ENCODE results near the gene PRUNE2. TPM values are rescaled to one million over a fixed set of nuclear protein-coding genes. Genes with fewer than 3 reads are reported as not detected.
A peak's percentile ranks its signal among the peaks of the same experiment; 100 is the strongest.
"Not testable (repeated sequence)": the region's sequence is repeated elsewhere in the genome, so short reads cannot be mapped to it uniquely, and the experiment has no call there.

The PRUNE2 gene
- total RNA-seq, 1 donor from 2014 or later: 26.3 TPM

DNA sequence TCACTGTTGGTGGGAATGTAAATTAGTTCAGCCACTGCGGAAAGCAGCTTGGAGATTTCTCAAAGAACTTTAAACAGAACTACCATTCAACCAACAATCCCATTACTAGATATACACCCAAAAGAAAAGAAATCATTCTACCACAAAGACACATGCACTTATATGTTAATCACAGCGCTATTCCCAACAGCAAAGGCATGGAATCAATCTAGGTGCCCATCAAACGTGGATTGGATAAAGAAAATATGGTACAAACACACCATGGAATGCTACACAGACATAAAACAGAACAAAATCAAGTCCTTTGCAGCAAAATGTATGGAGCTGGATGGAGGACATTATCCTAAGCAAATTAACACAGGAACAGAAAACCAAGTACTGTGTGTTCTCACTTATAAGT is 42.1 kb downstream of the PRUNE2 start:
- no peak for DNase-seq

DNA sequence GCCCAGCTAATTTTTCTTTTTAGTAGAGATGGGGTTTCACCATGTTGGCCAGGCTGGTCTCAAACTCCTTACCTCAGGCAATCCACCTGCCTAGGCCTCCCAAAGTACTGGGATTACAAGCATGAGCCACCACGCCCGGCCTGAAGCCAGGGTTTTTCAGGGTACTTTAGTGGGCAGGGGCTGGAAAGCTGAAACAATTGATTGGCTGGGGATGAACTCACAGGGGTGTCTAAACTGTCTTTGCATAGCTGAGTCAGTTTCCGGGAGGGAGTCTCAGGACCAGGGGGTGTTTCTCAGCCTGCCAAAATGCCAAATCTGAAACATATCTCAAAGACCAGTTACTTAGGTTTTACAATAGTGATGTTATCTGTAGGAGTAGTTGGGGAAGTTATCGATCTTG is 46.1 kb downstream of the PRUNE2 start:
- no peak for DNase-seq

DNA sequence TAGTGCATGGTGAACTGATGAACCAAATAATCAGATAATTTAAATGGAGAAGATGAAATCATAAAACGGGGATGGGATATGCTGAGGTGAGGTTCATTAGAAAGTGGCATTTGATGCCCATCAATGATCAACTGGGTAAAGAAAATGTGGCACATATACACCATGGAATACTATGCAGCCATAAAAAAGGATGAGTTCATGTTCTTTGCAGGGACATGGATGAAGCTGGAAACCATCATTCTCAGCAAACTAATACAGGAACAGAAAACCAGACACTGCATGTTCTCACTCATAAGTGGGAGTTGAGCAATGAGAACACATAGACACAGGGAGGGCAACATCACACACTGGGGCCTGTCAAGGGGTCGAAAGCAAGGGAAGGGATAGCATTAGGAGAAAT is 47.7 kb downstream of the PRUNE2 start:
- not testable (repeated sequence) for DNase-seq

DNA sequence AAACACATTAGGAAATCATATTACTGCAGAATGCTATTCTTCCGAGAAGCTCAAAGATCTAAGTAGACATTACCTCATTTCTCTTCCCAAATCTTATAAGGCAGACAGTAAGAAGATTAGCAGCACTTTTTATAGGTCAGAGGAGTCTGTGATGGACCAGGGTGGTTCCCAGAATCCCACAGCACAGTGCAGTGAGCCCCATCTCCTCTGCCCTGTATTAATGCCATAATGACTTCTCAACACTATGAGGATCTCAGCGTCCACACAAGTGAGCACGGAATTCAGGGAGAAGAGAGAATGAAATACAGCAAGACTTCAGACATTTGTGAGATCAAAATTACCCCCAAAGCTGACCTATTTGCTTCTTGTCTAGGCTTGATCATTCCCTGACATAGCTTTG is 49.9 kb downstream of the PRUNE2 start:
- DNase-seq: no peak

DNA sequence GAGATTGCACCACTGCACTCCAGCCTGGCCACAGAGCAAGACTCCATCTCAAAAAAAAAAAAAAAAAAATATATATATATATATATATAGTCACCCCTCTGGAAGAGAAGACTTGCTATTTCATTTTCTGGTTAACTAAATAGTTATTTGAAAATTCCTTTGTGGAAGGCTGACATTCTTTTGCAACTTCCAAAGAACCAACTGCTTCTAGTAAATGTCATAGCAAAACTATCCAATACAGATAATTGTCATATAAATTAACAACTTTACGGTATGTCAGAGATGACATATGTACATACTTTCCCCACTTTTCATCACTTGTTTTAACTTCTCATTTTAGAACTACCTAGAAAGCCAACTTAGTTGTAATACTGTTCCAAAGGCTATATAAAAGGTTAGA is 50.9 kb downstream of the PRUNE2 start:
- no peak for DNase-seq

DNA sequence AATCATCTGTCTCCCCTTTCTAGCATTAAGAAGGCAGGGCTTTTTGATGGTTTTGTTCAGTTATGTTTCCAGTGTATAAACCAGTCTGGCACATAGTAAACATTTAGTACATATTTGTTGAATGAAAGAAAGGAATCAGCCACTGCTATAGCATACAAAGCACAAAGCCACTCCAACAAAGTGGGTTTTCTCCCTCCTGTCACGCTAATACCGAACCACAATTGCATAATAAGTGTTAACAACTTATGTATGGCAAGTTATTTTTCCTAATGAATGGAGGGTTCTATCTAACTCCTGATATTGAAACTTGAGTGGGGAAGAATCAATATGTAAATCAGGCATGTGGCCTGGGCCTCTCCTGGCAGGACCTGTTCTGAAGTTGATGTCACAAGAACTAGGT is 53.9 kb downstream of the PRUNE2 start:
- no peak for DNase-seq

DNA sequence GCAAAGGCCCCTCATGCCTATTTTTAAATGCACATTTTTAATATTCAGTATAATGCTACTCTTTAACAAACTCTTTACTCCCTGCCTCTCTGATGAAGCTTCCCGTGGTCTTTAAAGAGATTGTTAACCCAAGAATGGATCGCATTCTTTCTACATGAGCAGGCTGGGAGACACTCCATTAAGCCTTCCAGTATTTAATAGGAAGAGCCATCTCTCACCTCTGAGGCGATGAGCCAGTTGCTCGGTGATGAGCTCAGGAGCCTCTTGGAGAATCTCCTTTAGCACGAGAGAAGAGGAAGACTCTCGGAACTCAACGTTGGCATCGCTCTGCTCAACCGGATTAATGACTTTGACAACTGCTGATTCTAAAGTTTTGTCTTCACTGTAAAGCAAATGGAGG is 59.6 kb downstream of the PRUNE2 start:
- DNase-seq: no peak

DNA sequence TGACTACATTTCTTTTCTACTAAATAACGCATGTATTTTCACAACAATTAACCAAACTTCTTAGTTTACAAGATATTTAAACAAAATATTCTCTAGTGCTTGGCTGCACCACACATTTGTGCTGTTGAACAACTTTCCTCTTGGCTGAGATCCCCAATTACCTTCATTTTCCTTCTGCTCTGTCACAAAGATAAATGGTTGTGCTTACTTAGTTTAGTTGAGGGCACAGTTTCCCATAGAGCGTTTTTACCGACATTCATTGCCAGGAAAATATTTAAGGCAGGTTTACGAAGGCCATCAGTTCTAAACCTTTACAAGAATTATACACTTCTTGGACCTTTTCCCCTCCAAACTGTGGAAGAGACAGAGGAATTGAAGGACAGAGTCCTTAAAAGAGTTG is 60.7 kb downstream of the PRUNE2 start:
- DNase-seq: no peak

DNA sequence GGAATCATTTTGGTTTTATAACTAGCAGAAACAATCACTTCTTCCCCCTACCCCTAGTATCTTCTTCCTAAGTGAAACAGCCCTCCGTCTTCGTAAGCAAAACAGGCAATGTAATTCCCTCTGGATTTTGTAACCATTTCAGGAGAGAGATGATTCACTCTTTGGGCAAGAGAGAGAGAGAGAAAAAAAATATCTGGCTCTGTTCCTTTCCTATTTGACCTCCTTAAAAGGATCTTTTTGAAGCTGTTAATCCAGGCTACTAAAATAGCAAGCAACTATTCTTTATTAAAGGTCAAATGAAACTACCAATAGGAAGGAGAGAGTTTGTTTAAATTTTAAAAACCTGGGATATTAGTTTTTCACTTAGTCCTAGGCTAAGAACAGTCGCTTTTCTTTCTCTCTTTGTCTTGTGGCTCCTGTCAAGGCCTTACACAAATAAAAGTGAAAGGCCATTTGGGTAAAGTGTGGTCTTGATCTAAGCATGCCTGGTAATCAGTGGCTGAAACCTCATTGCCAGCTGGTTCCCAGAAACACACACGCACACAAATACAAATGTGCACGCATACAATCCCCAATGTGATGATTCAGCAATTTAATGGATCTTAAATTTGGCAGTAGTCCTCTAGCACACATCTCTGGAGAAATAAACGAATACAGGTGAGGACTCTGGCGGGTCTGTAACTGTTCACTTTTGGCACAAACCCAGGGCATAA is 70.2 kb downstream of the PRUNE2 start:
- peak; percentile 16 for DNase-seq

DNA sequence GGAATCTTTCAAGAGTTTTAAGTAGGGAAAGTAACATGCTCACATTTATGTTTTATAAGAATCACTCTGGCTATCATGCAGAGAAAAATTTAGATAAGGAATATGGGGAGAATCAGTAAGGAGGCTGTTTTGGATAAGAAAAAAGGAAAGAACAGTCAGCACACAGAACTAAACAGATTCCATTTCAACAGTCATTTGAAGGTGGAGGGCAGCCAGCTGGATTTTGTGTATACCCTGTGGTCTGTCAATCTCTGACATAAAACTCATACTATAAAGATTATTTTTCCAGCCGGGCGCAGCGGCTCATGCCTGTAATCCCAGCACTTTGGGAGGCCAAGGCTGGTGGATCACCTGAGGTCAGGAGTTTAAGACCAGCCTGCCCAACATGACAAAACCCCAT is 77.5 kb downstream of the PRUNE2 start:
- DNase-seq: no peak

DNA sequence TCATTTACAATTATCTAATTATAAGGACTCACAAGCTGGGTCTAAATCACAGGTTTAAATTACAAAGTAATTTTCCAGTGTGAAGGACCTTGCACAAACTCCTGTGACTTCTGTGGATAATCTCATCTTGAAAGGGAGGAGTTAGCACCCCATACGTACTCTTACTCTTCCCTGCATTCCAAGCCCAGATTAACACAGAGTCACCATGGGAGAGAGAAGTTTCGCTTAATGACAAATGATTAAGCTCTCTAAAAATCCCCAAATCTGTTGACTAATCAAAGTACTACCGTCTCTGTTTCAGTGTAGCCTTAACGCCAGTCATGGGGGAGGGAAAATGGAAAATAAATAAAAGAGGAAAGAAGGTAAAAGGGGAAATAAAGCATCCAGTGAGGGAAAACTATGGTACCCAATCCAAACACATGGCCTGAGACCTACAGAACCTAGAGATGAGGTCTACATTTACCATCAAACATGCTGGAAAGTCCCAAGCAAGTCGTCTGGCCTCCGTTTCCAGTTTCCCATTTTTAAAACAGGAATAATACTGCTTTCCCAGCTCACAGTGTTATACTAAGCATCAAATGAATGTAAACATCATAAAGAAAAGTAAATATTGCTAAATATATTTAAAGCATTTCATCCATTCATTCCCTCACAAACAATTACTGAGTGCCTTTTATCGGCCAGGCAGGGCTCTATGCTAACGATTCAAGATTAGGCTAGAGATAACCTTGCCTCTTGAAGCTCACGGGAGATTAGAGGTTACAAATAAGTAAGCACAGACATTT is 78.4 kb downstream of the PRUNE2 start:
- DNase-seq: no peak

DNA sequence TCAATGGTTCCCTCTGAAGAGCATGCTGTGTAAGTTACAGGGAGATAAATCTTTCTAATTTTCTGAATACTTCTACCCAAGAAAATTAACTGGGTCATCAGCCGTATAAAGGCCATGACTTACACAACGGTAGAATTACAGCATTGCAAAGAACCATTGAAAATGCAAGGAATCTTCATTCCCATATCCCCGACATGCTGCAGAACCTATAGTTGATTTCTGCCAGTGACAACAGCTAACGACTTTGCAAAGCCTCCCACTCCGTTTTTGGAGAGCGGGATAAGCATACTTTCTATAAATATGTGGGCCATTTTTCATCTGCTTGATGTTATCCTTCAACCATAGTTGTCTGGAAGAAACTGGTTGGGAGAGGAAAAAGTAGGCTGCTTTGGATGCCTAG is 85.5 kb downstream of the PRUNE2 start:
- DNase-seq: no peak

DNA sequence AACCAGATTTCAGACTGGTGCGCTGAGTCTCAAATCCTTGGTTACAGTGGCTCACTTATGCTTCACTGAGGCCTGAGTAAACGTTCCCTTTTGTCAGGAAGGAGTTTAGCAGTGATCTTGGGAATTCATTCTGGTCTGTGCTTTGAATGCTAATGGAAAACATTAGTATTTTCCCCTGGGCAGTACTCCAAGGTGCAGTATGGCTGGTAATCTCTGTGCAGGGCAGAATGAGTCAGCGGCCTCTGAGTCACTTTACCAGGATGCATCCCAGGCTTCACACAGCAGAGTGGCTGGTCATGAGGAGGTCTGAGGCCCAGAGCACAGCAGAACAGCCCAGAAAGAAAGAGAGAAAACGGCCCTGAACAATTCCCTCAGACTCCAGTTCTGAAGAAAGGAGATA is 87.6 kb downstream of the PRUNE2 start:
- DNase-seq: peak; percentile 29

DNA sequence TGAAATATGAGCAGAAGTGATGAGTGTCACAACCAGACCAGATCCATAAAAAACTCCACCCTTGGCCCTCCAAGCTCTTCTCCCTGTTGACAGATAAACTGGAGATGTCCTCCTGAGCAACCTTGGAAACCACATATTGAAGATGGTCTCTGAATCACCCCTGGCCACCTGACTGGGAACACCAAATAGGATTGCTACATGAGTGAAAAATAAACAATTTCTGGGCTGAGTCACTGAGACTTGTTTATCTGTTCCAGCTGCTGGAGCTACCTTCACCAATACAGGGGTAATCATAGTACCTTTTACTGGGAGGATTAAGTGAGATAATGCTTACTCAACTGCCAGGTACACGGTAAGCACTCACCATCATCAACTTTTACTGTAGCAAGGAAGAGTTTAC is 88.4 kb downstream of the PRUNE2 start:
- DNase-seq: no peak

DNA sequence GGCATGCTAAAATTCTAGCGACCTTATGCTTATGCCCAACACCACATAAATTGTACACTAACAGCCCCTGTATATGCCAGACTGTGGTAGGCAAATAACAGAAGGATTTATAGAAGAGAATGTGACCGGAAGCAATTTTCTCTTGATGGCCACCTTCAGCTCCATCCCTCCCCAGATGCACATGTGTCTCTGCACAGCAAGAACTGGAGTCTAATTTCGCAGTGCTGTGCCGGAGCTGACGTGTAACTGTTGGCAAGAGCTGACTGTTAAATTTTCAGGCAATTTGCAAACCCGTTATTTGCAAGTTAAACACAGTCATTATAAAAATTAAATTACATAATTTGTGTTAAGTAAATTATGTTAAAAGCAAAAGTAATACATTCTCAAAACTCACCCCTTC is 93.3 kb downstream of the PRUNE2 start:
- DNase-seq: no peak

DNA sequence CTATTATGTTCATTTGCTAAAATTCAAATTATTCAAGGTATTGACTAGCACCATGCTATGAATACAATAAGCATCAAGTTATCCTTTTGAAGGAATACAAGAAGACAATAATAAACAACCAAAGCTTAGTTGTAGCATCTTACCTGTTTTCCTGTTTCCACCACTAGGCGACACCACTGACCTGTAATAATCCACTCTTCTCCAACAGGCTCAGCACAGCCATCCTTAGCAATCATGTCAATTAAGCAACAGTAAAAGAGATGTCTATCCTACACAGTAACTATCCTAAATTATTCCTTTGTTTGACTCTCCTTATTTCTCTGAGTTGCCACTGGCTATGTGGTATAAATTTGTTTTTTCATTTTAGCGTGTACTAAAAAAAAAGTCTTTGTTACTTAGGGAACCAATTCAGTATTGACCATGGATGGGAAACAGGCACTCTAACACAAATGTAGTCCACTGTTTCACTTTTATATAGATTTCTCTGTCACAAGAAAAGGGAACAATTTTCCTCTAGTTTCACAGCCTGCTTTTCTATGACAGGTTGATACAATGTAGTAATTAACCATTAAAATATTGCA is 95.4 kb downstream of the PRUNE2 start:
- DNase-seq: peak; percentile 72

DNA sequence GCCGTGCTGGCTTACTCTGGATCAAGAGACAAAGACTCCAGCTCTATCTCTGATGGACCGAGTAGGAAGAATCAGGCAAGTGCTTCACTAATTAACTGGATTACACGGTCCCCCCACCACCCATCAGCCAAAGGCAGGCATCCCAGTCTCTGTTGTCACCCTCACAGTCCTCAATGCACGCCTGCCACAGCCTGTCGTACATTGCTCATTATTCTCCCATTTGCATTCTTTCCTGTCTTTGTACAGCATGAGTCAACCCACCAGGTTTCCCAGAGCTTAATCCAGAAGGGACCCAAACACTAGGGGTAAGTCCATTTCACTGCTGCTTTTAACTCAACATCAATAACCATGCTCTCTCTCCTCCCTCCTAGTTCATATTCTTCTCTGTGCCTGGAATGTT is 97.3 kb downstream of the PRUNE2 start:
- DNase-seq: no peak

DNA sequence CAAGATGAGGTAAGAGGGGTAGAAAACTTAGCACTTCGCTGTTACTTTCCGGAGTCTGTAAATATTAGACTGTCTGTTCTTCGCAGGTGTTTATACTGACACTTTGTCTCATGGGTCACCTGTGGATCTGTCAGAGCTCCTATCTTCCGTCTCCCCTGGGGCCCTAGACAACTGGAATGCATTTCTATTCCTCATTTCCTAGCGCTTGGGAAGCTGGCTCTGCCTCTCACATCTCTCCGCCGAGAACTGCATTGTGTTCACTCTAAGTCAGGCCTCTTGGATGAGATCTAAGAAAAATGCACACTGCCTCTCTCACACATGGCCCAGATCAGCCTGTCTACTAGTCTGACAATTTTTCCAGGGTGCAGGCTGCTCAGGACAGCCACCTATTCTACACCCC is 102.2 kb downstream of the PRUNE2 start:
- DNase-seq: no peak

DNA sequence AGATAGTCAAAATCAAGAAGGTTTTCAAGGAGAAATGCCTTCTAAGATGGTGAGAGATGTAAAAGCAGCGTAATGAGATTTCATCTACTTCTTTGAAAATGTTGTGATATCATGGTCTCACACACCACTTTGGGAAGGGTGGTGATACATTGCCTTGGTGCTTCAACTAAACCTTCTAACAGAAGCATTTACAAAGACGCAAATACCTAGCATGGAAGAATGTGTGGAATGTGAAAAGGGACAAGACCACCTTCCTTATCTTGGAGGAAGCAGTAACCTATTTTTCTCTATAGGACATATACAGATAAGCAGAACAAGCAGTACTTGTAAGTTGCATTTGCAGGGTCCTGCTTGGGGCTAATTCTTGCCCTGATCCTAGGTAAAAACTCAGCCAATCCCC is 102.8 kb downstream of the PRUNE2 start:
- DNase-seq: no peak

DNA sequence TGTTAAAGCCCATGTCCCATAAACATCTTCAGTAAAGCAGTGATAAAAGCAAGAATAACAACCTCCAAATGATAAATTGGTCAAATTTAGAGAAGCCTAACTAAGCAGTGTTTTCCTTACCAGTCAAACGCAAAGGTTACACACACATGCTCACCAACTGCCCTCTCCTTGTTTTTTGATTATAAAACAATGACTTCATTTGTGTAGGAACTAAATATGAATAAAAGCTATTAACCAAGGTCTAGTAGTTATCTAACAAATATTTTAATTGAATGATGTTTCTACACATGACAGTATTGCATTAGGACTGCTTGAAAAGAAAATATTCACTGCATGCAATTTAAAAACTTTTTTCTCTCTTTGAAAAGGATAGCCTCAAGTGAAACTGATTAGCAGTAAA is 105.0 kb downstream of the PRUNE2 start:
- no peak for DNase-seq

DNA sequence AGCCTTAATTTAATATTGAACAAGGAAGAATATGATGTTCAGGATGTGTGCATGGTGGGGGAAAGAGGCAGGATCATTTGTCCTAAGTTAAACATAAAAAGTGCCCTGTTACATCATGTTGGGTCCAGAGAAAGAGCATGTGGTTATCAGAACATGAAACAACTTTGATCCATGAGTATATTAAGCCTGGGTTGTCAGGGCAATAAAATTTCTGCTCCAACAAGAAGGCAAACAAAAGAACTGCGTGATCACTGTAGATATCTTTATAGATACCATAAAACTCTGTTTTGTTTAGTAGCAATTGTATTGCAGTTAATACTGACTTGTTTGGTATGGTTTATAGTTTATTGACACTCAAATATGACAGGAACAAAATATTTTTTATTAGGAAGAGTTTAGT is 106.4 kb downstream of the PRUNE2 start:
- no peak for DNase-seq

DNA sequence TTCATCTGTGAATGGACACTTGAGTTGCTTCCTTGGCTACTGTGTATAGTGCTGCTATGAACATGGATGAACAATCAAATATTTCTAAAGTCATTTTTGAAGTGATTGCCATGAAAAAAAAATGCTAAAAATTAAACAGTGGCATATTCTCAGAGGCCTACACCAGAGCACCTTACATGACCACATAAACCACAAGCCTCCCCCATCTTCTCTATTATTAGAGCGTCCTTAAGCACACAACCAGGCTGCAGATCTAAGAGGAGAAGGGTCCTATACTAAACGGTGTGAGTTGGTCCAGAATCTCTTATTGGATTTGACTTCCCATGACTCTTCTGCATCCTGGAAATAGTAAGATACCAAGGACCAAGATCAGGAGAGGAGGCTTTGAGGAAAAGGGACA is 107.4 kb downstream of the PRUNE2 start:
- no peak for DNase-seq

DNA sequence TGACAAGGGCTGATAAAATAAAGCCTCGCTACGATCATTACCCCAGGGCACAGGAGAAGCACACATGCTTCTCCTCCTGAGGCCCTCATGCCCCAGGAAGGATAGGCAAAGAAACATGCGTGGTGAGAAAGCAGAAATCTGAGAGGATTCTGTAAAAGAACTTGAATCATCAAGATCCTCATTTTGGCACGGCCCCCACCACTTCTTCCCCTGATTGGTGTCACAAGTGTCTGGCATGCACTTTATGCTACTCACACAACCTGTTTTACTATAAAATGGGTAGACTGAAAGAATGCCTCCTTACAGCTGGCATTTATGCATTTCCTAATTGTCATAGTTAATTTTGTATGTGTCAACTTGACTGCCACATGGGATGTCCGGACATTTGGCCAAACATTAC is 109.6 kb downstream of the PRUNE2 start:
- DNase-seq: no peak

Data from tongue (tissue), 2 donors.